Liver (tissue), 9 donors: ENCODE measurements around the gene FAM118A. TPM values are rescaled to one million over a fixed set of nuclear protein-coding genes. Genes with fewer than 3 reads are reported as not detected.
"Not testable (repeated sequence)": the region's sequence is repeated elsewhere in the genome, so short reads cannot be mapped to it uniquely, and the experiment has no call there.

ENCODE experiments used
- DNase-seq: peaks from one replicate; pipeline ENCODE4 v3.0.0-alpha.2; 2017; ENCODE audit warnings: low spot score
- H3K27ac ChIP-seq, 2 donors: one replicate each; pipeline ENCODE4 v1.7.0; 2013; ENCODE audit warnings: inconsistent platforms in 2 of 2, low read length in 2 of 2, control low read depth in 1 of 2, low read depth in 1 of 2, mild to moderate bottlenecking in 1 of 2
- H3K27me3 ChIP-seq, 4 donors: one replicate each; pipeline versions ENCODE4 v1.6.1 to v1.7.0; 2013; ENCODE audit warnings: low read length in 3 of 4, inconsistent platforms in 1 of 4, mild to moderate bottlenecking in 1 of 4, moderate library complexity in 1 of 4; ENCODE audit not compliant: control insufficient read depth in 4 of 4, insufficient read depth in 4 of 4
- H3K36me3 ChIP-seq, 4 donors: one replicate each; pipeline versions ENCODE4 v1.6.1 to v1.7.0; 2013; ENCODE audit warnings: low read length in 3 of 4, mild to moderate bottlenecking in 3 of 4, low read depth in 1 of 4, moderate library complexity in 1 of 4; ENCODE audit not compliant: control insufficient read depth in 4 of 4, insufficient read depth in 3 of 4
- H3K4me1 ChIP-seq, 4 donors: one replicate each; pipeline versions ENCODE4 v1.6.1 to v1.7.0; 2013; ENCODE audit warnings: low read length in 3 of 4, mild to moderate bottlenecking in 3 of 4, moderate library complexity in 1 of 4; ENCODE audit not compliant: control insufficient read depth in 4 of 4, insufficient read depth in 4 of 4
- H3K4me3 ChIP-seq, 3 donors: one replicate each; pipeline versions ENCODE4 v1.6.1 to v1.7.0; 2013; ENCODE audit warnings: low read length in 3 of 3, control low read depth in 1 of 3, low read depth in 1 of 3, mild to moderate bottlenecking in 1 of 3
- H3K9ac ChIP-seq, 2 donors: one replicate each; pipeline ENCODE4 v1.7.0; 2013; ENCODE audit warnings: low read length in 2 of 2, mild to moderate bottlenecking in 2 of 2, moderate library complexity in 2 of 2, control low read depth in 1 of 2, low read depth in 1 of 2
- H3K9me3 ChIP-seq, 4 donors: one replicate each; pipeline versions ENCODE4 v1.6.1 to v1.7.0; 2013; ENCODE audit warnings: low read length in 3 of 4; ENCODE audit not compliant: control insufficient read depth in 4 of 4
- FOXA1 ChIP-seq: IDR thresholded peaks from 2 replicates; pipeline ENCODE4 v1.6.1; 2016; ENCODE audit warnings: antibody characterized with exemption
- FOXA2 ChIP-seq: IDR thresholded peaks from 2 replicates; pipeline ENCODE4 v1.6.1; 2016; ENCODE audit warnings: antibody characterized with exemption
- HNF4G ChIP-seq: IDR thresholded peaks from 2 replicates; pipeline ENCODE4 v1.6.1; 2016; ENCODE audit warnings: antibody characterized with exemption
- JUND ChIP-seq, 2 donors: IDR thresholded peaks; 2 replicates each; pipeline ENCODE4 v1.6.1; 2016; ENCODE audit warnings: antibody characterized with exemption in 2 of 2
- RAD21 ChIP-seq, 2 donors: IDR thresholded peaks; 2 replicates each; pipeline ENCODE4 v1.6.1; 2016; ENCODE audit warnings: antibody characterized with exemption in 2 of 2, mild to moderate bottlenecking in 2 of 2
- REST ChIP-seq: IDR thresholded peaks from 2 replicates; pipeline ENCODE4 v1.6.1; 2016; ENCODE audit warnings: antibody characterized with exemption, mild to moderate bottlenecking
- RXRA ChIP-seq, 2 donors: IDR thresholded peaks; 2 replicates each; pipeline ENCODE4 v1.6.1; 2017 to 2018; ENCODE audit warnings: antibody characterized with exemption in 2 of 2, mild to moderate bottlenecking in 1 of 2
- SP1 ChIP-seq: IDR thresholded peaks from 2 replicates; pipeline ENCODE4 v1.6.1; 2018; ENCODE audit warnings: antibody characterized with exemption, mild to moderate bottlenecking
- TAF1 ChIP-seq: conservative IDR thresholded peaks from 2 replicates; pipeline ENCODE4 v1.6.1; 2016; ENCODE audit warnings: antibody characterized with exemption, mild to moderate bottlenecking
- YY1 ChIP-seq: IDR thresholded peaks from 2 replicates; pipeline ENCODE4 v1.6.1; 2016; ENCODE audit warnings: antibody characterized with exemption, mild to moderate bottlenecking
- ZBTB33 ChIP-seq: IDR thresholded peaks from 2 replicates; pipeline ENCODE4 v1.6.1; 2016; ENCODE audit warnings: antibody characterized with exemption
- WGBS: extraction: QIAGEN DNeasy Blood & Tissue Kit; methylation state at CpG from one replicate; pipeline ENCODE4 v1.1.7; 2013; 5-methylcytosine and 5-hydroxymethylcytosine counted together
- polyA plus RNA-seq, 2 donors: library from polyadenylated mRNA; stranded (reverse) in 1 of 2; unstranded in 1 of 2; fragments of 200-250 nt in 1 of 2; fragments of >200 nt in 1 of 2; fragmentation: Nextera tagmentation in 1 of 2; extraction: Ambion mirVana in 1 of 2; gene quantifications; one replicate each; pipeline versions ENCODE4 v1.2.1 to v1.2.3, GENCODE V29; 2013 to 2015
- total RNA-seq, 2 donors: library from RNA; depleted of rRNA; stranded (reverse); fragments of >200 nt; gene quantifications; one replicate each; pipeline ENCODE4 v1.2.3, GENCODE V29; 2014
- TF ChIP-seq, protein P1 (sequence below): IDR thresholded peaks from 2 replicates; pipeline ENCODE4 v1.6.1; 2016; ENCODE audit warnings: antibody characterized with exemption
- donor health status: healthy.
- donor health status: healthy.
- donor health status: healthy.
- donor health status: healthy.
- donor health status: healthy.

The FAM118A gene
- total and polyA plus RNA-seq, 4 donors = 4.7 to 36.0 (median 5.6) TPM

DNA sequence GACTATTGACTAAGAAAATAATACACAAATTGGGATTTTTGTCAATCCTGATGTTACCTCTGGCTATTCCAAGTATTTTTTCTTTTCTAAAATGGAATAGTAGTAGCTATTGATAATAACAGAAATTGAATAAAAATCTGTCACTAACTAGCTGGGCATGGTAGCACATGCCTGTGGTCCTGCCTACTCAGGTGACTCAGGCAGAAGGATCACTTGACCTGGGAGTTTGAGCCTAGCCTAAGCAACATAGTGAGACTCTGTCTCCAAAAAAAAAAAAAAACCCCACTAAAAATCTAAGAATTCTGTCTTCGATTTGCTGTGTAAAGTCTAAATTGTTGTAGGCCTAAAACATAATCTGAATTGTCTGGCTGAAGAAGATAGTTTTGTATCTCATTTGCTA, 42.2 kb downstream of the FAM118A start:
- TF ChIP-seq, protein P1, sequence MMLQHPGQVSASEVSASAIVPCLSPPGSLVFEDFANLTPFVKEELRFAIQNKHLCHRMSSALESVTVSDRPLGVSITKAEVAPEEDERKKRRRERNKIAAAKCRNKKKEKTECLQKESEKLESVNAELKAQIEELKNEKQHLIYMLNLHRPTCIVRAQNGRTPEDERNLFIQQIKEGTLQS = no peak
- TF ChIP-seq JUND (IDR thresholded peaks at IDR 0.05) (no peak), FOXA1 (no peak), REST (no peak), FOXA2 (no peak), HNF4G (no peak), RAD21 (IDR thresholded peaks at IDR 0.05) (no peak), SP1 (no peak), RXRA (IDR thresholded peaks at IDR 0.05) (no peak)
- Histone ChIP-seq H3K4me1 (no peaks in the 10 kb centered on the region), H3K9me3 (no peaks in the 10 kb centered on the region), H3K36me3 (no peaks in the 10 kb centered on the region), H3K9ac (no peak overlapping the region), H3K27me3 (no peaks in the 10 kb centered on the region), H3K27ac (no peak overlapping the region), H3K4me3 (no peak overlapping the region)
- DNase-seq = no peak
- WGBS = 98% methylated on average over 1 of the region's 1 CpG

- not testable (repeated sequence) for DNase-seq, H3K4me3 ChIP-seq, H3K27me3 ChIP-seq, H3K27ac ChIP-seq, H3K9ac ChIP-seq, H3K4me1 ChIP-seq, H3K36me3 ChIP-seq, H3K9me3 ChIP-seq
- WGBS = 95% methylated on average over 5 of the region's 5 CpGs
Measured at GRCh38 chr22:45352757-45353156, 43.0 kb downstream of the FAM118A start.

- TF ChIP-seq TAF1 (no peak), RAD21 (IDR thresholded peaks at IDR 0.05) (no peak)
- no peak overlapping the region for H3K9ac ChIP-seq
- H3K36me3 ChIP-seq = no peaks in the 10 kb centered on the region
- 93% methylated on average over 5 of the region's 5 CpGs for WGBS
- no peak overlapping the region for H3K4me3 ChIP-seq
- no peak for DNase-seq
- H3K4me1 ChIP-seq = no peaks in the 10 kb centered on the region
- H3K9me3 ChIP-seq = no peaks in the 10 kb centered on the region
- H3K27me3 ChIP-seq = no peaks in the 10 kb centered on the region
- no peak overlapping the region for H3K27ac ChIP-seq
Measured at GRCh38 chr22:45353786-45354185, 44.1 kb downstream of the FAM118A start.

DNA sequence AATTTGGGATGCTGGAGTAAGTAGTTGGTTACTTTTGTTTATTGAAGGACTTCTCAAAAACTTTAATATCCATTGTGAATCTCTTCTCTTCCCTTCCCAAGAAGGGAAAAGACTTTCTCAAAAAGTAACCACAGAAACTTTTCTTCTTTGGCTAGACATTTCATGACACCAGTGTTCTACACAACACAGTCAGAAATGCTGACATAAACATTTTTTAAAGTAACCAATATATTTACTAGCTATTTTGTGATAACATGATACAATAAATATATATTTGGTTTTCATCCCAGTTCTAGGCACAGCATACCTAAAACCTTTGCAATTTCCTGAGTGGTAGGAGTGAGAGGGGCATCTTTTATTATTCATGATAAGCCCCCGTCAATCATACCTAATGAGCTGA, 47.8 kb downstream of the FAM118A start:
- H3K9me3 ChIP-seq = no peaks in the 10 kb centered on the region
- H3K36me3 ChIP-seq = no peaks in the 10 kb centered on the region
- no peak overlapping the region for H3K4me3 ChIP-seq
- TF ChIP-seq REST (no peak), YY1 (no peak), ZBTB33 (no peak)
- TF ChIP-seq, protein P1 = no peak
- H3K9ac ChIP-seq = no peak overlapping the region
- H3K27ac ChIP-seq = no peak overlapping the region
- no peaks in the 10 kb centered on the region for H3K27me3 ChIP-seq
- WGBS = 99% methylated on average over 1 of the region's 1 CpG
- H3K4me1 ChIP-seq = no peaks in the 10 kb centered on the region
- DNase-seq = no peak
